ENCODE measurements around the gene PIP5K1C.

The PIP5K1C gene

DNA sequence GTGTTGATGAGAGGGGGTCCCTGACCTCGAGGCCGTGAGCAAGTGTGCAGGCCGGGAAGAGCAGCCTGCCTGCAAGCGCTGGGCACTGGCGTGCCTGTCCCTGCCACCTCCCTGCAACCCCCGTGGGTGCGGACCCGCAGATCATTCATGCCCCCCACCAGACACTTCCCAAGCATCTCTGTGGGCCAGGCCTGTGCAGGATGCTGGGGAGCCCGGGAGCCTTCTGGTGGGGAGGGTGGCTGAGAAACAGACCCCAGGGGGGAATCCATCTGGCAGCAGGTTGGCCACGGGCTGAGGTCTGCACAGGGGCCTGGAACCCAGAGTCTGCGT, 55.2 kb downstream of the PIP5K1C start:
- no peaks in the 10 kb centered on the region for H3K9me3 Mint-ChIP-seq
- no peak for DNase-seq
- H3K27me3 Mint-ChIP-seq (ENCODE audit: low read depth, poor library complexity) = no peaks in the 10 kb centered on the region

GRCh38 chr19:3644351-3645066, 55.8 kb downstream of the PIP5K1C start:
- DNase-seq = no peak

More for the DNA sequence above, 55.2 kb downstream of the PIP5K1C start:
- no peak for TF ChIP-seq CTCF (IDR thresholded peaks at IDR 0.05)
- H3K4me1 Mint-ChIP-seq = no peaks in the 10 kb centered on the region
- H3K36me3 Mint-ChIP-seq (ENCODE audit: low read depth) = peaks cover under 1% of the 10 kb centered on the region
- no peak overlapping the region for H3K4me3 Mint-ChIP-seq
- H3K27ac Mint-ChIP-seq = no peak overlapping the region

GRCh38 chr19:3643674-3644313, 56.5 kb downstream of the PIP5K1C start:
- Mint-ChIP-seq H3K27me3 (ENCODE audit: low read depth, poor library complexity) (no peaks in the 10 kb centered on the region), H3K36me3 (ENCODE audit: low read depth) (peaks cover 9% of the 10 kb centered on the region), H3K27ac (no peak overlapping the region), H3K4me3 (no peak overlapping the region), H3K9me3 (no peaks in the 10 kb centered on the region), H3K4me1 (no peaks in the 10 kb centered on the region)
- no peak for DNase-seq
- TF ChIP-seq CTCF (IDR thresholded peaks at IDR 0.05) = no peak

More at GRCh38 chr19:3644351-3645066, 55.8 kb downstream of the PIP5K1C start:
- Mint-ChIP-seq H3K9me3 (no peaks in the 10 kb centered on the region), H3K36me3 (ENCODE audit: low read depth) (peaks cover 6% of the 10 kb centered on the region), H3K4me3 (no peak overlapping the region), H3K27ac (no peak overlapping the region), H3K27me3 (ENCODE audit: low read depth, poor library complexity) (no peaks in the 10 kb centered on the region), H3K4me1 (no peaks in the 10 kb centered on the region)
- no peak for TF ChIP-seq CTCF (IDR thresholded peaks at IDR 0.05)

GRCh38 chr19:3642987-3643673, 57.1 kb downstream of the PIP5K1C start:
- Mint-ChIP-seq H3K36me3 (ENCODE audit: low read depth) (peaks cover 13% of the 10 kb centered on the region), H3K27ac (no peak overlapping the region), H3K4me3 (no peak overlapping the region), H3K27me3 (ENCODE audit: low read depth, poor library complexity) (no peaks in the 10 kb centered on the region), H3K4me1 (no peaks in the 10 kb centered on the region), H3K9me3 (no peaks in the 10 kb centered on the region)
- no peak for TF ChIP-seq CTCF (IDR thresholded peaks at IDR 0.05)
- peak; percentile 65 for DNase-seq

DNA sequence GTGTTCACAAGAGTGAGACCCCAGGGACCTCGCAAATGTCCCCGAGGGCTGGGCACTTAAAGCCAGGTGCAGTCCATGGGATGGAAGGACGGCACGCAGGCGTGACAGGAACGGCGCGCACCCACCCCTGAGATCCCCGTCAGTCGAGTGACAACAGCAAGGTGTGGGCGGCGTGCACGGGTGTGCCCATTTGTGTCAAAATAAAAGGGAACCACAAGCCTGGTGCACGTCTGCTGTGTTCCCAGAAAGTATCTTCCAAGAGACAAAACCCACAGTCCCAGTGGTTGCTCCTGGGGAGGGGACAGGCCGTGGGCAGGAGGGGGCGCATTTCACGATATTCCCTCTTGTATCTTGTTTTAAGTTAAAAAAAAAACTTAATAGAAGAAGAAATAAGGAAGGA, 58.0 kb downstream of the PIP5K1C start:
- Mint-ChIP-seq H3K4me3 (no peak overlapping the region), H3K27me3 (ENCODE audit: low read depth, poor library complexity) (no peaks in the 10 kb centered on the region), H3K36me3 (ENCODE audit: low read depth) (peaks cover 13% of the 10 kb centered on the region), H3K4me1 (no peaks in the 10 kb centered on the region), H3K9me3 (no peaks in the 10 kb centered on the region), H3K27ac (no peak overlapping the region)
- no peak for DNase-seq
- TF ChIP-seq CTCF (IDR thresholded peaks at IDR 0.05) = no peak
